VCaP (cell line): ENCODE results near the gene ZNF521.

Experiments
- H3K27ac ChIP-seq: fragments of 450-650 bp; 2 replicates; pipeline ENCODE4 v1.5.1; 2017
- CTCF ChIP-seq: fragments of 450-650 bp; conservative IDR thresholded peaks from 2 replicates; pipeline ENCODE4 v1.5.1; 2017; ENCODE audit warnings: mild to moderate bottlenecking, moderate library complexity

ZNF521 gene

GRCh38 chr18:25132786-25133496, 219.0 kb downstream of the ZNF521 start:
- no peak overlapping the region for H3K27ac ChIP-seq
- no peak for TF ChIP-seq CTCF

DNA sequence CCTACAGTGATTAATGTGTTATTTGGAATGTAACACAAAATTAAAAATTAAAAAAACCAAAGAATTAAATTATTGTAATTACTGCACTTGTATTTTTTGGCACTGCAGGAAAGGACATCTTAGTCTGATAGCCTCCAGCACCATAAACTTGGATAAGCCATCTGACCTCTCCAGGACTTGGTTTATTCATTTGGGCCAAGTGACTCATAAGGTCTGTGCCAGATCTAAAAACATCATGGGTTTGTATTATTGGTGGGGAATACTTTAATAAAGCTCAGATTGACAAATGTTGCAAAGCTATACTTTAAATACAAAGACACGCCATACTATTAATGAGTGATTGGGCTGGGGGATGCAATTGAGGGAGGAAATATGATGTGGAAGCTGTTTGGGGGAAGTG, 225.2 kb downstream of the ZNF521 start:
- no peak for TF ChIP-seq CTCF
- no peak overlapping the region for H3K27ac ChIP-seq

DNA sequence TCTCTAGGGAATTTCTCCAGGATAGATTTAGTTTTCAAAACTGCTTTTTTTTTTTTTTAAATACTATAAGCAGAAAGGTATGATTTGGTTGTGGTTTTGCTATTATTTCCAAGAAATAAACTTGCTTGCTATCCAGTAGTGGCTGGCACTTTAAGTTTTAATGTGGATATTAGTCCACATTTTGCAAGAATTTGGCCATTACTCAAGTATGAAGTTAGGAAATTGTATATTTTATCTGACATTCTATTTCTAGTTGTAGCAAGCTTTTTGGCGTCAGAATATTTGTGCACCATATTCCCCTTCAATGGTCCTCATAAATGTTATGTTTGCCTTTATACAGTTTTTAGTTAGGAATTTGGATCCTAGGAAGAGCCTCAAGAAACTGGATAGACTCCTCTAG, 226.3 kb downstream of the ZNF521 start:
- no peak overlapping the region for H3K27ac ChIP-seq

DNA sequence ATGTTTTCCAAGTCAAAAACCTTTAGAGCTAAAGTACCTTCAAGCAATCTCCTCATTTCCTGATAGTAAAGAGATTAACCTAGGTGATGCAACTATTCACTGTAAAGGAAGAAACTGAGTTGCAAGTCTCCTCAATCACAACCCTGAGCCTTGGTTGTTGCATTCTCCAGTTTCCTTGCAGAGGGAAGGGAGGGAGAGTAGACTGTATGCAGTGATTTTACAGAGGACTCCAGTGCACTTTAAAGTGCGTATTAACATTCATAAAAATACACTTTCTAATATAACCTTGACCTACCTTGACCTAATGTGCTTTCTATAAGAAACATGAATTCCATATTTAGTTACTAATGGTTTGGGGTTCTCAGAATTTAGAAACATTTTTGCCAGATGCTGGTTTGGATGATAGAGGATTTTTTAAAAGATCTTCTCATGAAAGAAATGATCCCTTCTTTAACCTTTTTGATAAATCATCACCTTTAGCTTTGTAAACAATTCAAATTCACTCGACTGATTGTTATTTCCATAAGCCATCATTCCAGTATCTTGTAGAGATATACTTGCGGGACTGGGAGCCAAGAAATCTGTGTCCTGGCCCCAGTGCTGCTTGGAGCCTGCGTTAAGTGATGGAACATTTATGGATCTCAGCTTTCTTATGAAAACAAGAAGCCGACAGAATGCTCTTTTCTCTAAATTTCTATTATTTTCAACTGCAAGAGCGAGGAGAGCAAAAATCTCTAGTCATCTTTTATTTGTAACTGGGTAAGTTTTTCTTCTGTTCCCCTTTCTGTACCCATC, 228.3 kb downstream of the ZNF521 start:
- H3K27ac ChIP-seq, result no peak overlapping the region
- no peak for TF ChIP-seq CTCF

More for the DNA sequence above, 226.3 kb downstream of the ZNF521 start:
- no peak for TF ChIP-seq CTCF

DNA sequence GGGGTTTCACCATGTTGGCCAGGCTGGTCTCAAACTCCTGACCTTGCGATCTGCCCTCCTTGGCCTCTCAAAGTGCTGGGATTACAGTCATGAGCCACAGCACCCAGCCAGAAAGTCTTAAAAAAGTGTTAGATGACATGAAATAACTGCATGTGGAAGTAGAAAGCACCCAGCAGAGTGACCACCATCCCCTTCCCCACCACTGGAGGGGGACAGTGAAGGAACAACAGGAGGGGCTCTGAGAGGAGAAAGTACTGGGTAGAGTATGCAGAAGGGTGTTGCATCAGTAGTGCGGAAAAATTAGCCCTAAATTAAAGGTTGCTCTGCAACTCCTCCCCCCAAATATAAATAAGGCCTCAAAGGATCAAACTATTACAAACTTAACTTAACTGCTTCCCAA, 230.5 kb downstream of the ZNF521 start:
- no peak overlapping the region for H3K27ac ChIP-seq
- TF ChIP-seq CTCF, result no peak

GRCh38 chr18:25113566-25113965, 238.4 kb downstream of the ZNF521 start:
- no peak for TF ChIP-seq CTCF
- peak overlapping the region; percentile 44 for H3K27ac ChIP-seq

GRCh38 chr18:25112821-25113434, 239.0 kb downstream of the ZNF521 start:
- TF ChIP-seq CTCF, result no peak
- H3K27ac ChIP-seq, result peak overlapping the region; percentile 44
